HepG2 (cell line): Measurements from ENCODE around the gene ADAM19. TPM values are rescaled to one million over a fixed set of nuclear protein-coding genes. Genes with fewer than 3 reads are reported as not detected.
A peak's percentile ranks its signal among the peaks of the same experiment; 100 is the strongest.

Source experiments
- ATAC-seq: fragments of 200-7000 bp; cut with Tn5 transposase; 3 replicates; pipeline ENCODE4 v1.9.1; 2020; ENCODE audit warnings: mild to moderate bottlenecking, moderate library complexity
- BruUV-seq: library from RNA; stranded (reverse); fragments of 400-500 nt; replicated peaks from 2 replicates; lab custom pipeline; 2021; lab: Mats Ljungman, UMichigan
- CTCF ChIA-PET: fragments of 300-600 bp; formaldehyde crosslinking; extraction: SDS; loops from one replicate; lab custom pipeline; 2021; ENCODE audit warnings: low total read pairs, inconsistent platforms, low intra/inter-chr PET ratio; lab: Yijun Ruan, JAX
- POLR2A ChIA-PET: fragments of 350-600 bp; sonication (Branson Sonifier 250); formaldehyde crosslinking; loops from one replicate; lab custom pipeline; 2020; ENCODE audit warnings: antibody characterized with exemption, inconsistent platforms; lab: Yijun Ruan, JAX
- DNase-seq: peaks from one replicate; pipeline ENCODE4 v3.0.0-alpha.2; 2015; ENCODE audit warnings: low spot score
- FAIRE-seq: peaks from 3 replicates; lab custom pipeline; 2011; peaks lifted over from hg19 to GRCh38; lab: Jason Lieb, UNC
- H2AFZ ChIP-seq: one replicate; pipeline ENCODE4 v1.6.1; 2011; ENCODE audit warnings: low read length, inconsistent platforms
- H3K27ac ChIP-seq: fragments of 300-600 bp; 3 replicates; pipeline ENCODE4 v1.8.0; 2011; ENCODE audit warnings: mixed run types, mild to moderate bottlenecking, mixed read lengths, low read length, inconsistent platforms; ENCODE audit not compliant: insufficient read depth; ENCODE audit errors: extremely low read length
- H3K27me3 ChIP-seq, 2 experiments: fragments of 200-600 bp in 1 of 2; 2 replicates in 1 of 2; 3 replicates in 1 of 2; pipeline versions ENCODE4 v1.6.0 to v1.8.0; 2011; ENCODE audit warnings: low read length in 2 of 2, mild to moderate bottlenecking in 2 of 2, moderate library complexity in 2 of 2, inconsistent platforms in 1 of 2; ENCODE audit not compliant: insufficient read depth in 2 of 2, control insufficient read depth in 1 of 2
- H3K36me3 ChIP-seq, 2 experiments: fragments of 200-600 bp in 1 of 2; replicated peaks in 1 of 2; 2 replicates in 1 of 2; 3 replicates in 1 of 2; pipeline versions ENCODE4 v1.5.1 to v1.8.0; 2011; ENCODE audit warnings: low read length in 2 of 2, inconsistent platforms in 1 of 2; ENCODE audit not compliant: insufficient read depth in 2 of 2, control insufficient read depth in 1 of 2
- H3K4me1 ChIP-seq: 2 replicates; pipeline ENCODE4 v1.5.1; 2012; ENCODE audit warnings: low read length, inconsistent platforms; ENCODE audit not compliant: insufficient read depth
- H3K4me2 ChIP-seq: 2 replicates; pipeline ENCODE4 v1.6.0; 2011; ENCODE audit warnings: low read depth, low read length, inconsistent platforms
- H3K4me3 ChIP-seq, 3 experiments: fragments of 200-600 bp in 1 of 3; sonication (generic), shearing (Covaris generic) in 1 of 3; replicated peaks in 1 of 3; 2 replicates each; pipeline ENCODE4 v1.5.1; 2011 to 2016; ENCODE audit warnings: low read length in 3 of 3, inconsistent platforms in 2 of 3, low read depth in 2 of 3, mild to moderate bottlenecking in 2 of 3, control low read depth in 1 of 3, mixed read lengths in 1 of 3; ENCODE audit not compliant: insufficient read depth in 1 of 3
- H3K79me2 ChIP-seq: one replicate; pipeline ENCODE4 v1.6.1; 2011; ENCODE audit warnings: low read length, inconsistent platforms; ENCODE audit not compliant: insufficient read depth
- H3K9ac ChIP-seq: 2 replicates; pipeline ENCODE4 v1.6.0; 2011; ENCODE audit warnings: mild to moderate bottlenecking, low read depth, low read length, inconsistent platforms; ENCODE audit not compliant: insufficient read depth
- H3K9me3 ChIP-seq: 2 replicates; pipeline ENCODE4 v1.5.1; 2012; ENCODE audit warnings: mild to moderate bottlenecking, low read length
- H4K20me1 ChIP-seq: 2 replicates; pipeline ENCODE4 v1.6.0; 2011; ENCODE audit warnings: inconsistent platforms, mild to moderate bottlenecking, low read length, moderate library complexity; ENCODE audit not compliant: insufficient read depth
- GTF2F1 ChIP-seq: fragments of 150-350 bp; IDR thresholded peaks from 2 replicates; pipeline ENCODE4 v1.6.1; 2014; ENCODE audit warnings: low read length
- GTF3A ChIP-seq: sonication (generic); formaldehyde crosslinking; conservative IDR thresholded peaks from 2 replicates; pipeline ENCODE4 v1.4.0; 2020; ENCODE audit warnings: mild to moderate bottlenecking, missing genetic modification reagents
- HNF1B ChIP-seq: sonication (generic); formaldehyde crosslinking; IDR thresholded peaks from 2 replicates; pipeline ENCODE4 v1.5.1; 2020; ENCODE audit warnings: mild to moderate bottlenecking, moderate library complexity, missing genetic modification reagents
- NFYB ChIP-seq: sonication (generic); formaldehyde crosslinking; IDR thresholded peaks from 2 replicates; pipeline ENCODE4 v1.4.0; 2020; ENCODE audit warnings: missing genetic modification reagents
- REPIN1 ChIP-seq: sonication (generic); formaldehyde crosslinking; IDR thresholded peaks from 2 replicates; pipeline ENCODE4 v1.8.0; 2022; ENCODE audit warnings: missing genetic modification reagents, low read depth, mild to moderate bottlenecking, borderline replicate concordance
- SIX1 ChIP-seq: sonication (generic); formaldehyde crosslinking; IDR thresholded peaks from 2 replicates; pipeline ENCODE4 v1.4.0; 2020; ENCODE audit warnings: missing genetic modification reagents, borderline replicate concordance
- SMC3 ChIP-seq: IDR thresholded peaks from 2 replicates; pipeline ENCODE4 v1.6.1; 2011; ENCODE audit warnings: low read length, improper control_type of control experiment
- ZBTB21 ChIP-seq: sonication (generic); formaldehyde crosslinking; IDR thresholded peaks from 2 replicates; pipeline ENCODE4 v1.4.0; 2020; ENCODE audit warnings: missing genetic modification reagents
- ZFP36L1 ChIP-seq: sonication (generic); formaldehyde crosslinking; IDR thresholded peaks from 2 replicates; pipeline ENCODE4 v1.8.0; 2022; ENCODE audit warnings: mild to moderate bottlenecking, missing genetic modification reagents, moderate library complexity
- ZMYM2 ChIP-seq: sonication (generic); formaldehyde crosslinking; IDR thresholded peaks from 2 replicates; pipeline ENCODE4 v1.8.0; 2022; ENCODE audit warnings: mild to moderate bottlenecking, missing genetic modification reagents
- ZNF337 ChIP-seq: sonication (generic); formaldehyde crosslinking; IDR thresholded peaks from 2 replicates; pipeline ENCODE4 v1.5.1; 2020; ENCODE audit warnings: missing genetic modification reagents, low read depth, mild to moderate bottlenecking, borderline replicate concordance
- ZNF562 ChIP-seq: sonication (generic); formaldehyde crosslinking; IDR thresholded peaks from 2 replicates; pipeline ENCODE4 v1.8.0; 2022; ENCODE audit warnings: missing genetic modification reagents, borderline replicate concordance
- ZNF629 ChIP-seq: sonication (generic); formaldehyde crosslinking; conservative IDR thresholded peaks from 2 replicates; pipeline ENCODE4 v1.5.0; 2020; ENCODE audit warnings: missing genetic modification reagents
- ZNF724P ChIP-seq: sonication (generic); formaldehyde crosslinking; IDR thresholded peaks from 2 replicates; pipeline ENCODE4 v1.8.0; 2022; ENCODE audit warnings: missing genetic modification reagents, borderline replicate concordance
- ZNF878 ChIP-seq: sonication (generic); formaldehyde crosslinking; IDR thresholded peaks from 2 replicates; pipeline ENCODE4 v1.8.1; 2023; ENCODE audit warnings: mild to moderate bottlenecking, missing genetic modification reagents, moderate library complexity
- WGBS: methylation state at CpG from one replicate; pipeline ENCODE4 v1.1.6; 2017; ENCODE audit warnings: low lambda C conversion rate; 5-methylcytosine and 5-hydroxymethylcytosine counted together
- in situ Hi-C: cut with HindIII; loops from 2 replicates; pipeline ENCODE4 v1.10.0; 2017; ENCODE audit warnings: low pct_unique_long_range_greater_than_20kb; ENCODE audit not compliant: extremely low pct_ligation_motif_present
- intact Hi-C: fragments of 100-400 bp; cut with micrococcal nuclease; formaldehyde crosslinking; loops from one replicate; pipeline ENCODE4 v1.10.0; 2022; ENCODE audit not compliant: unreplicated experiment
- polyA plus RNA-seq, 8 experiments: library from polyadenylated mRNA; depleted of rRNA in 3 of 8; stranded (reverse) in 7 of 8; unstranded in 1 of 8; fragments of >200 nt; fragmentation: Illumina TruSeq in 4 of 8; extraction: Trizol in 4 of 8; gene quantifications; 2 replicates each; pipeline versions ENCODE4 v1.2.1 to v1.2.3, GENCODE V29; 2011 to 2016; ENCODE audit warnings: low read depth in 4 of 8, missing spikeins in 1 of 8, mixed read lengths in 1 of 8; ENCODE audit not compliant: insufficient read depth in 1 of 8
- total RNA-seq, 5 experiments: library from RNA; depleted of rRNA; stranded (reverse); fragments of >200 nt; fragmentation: Illumina TruSeq; extraction: Trizol; gene quantifications; 2 replicates each; pipeline ENCODE4 v1.2.3, GENCODE V29; 2016; ENCODE audit warnings: low read depth in 1 of 5
- TF ChIP-seq, protein P1 (sequence below): sonication (generic); formaldehyde crosslinking; IDR thresholded peaks from 2 replicates; pipeline ENCODE4 v1.9.0; 2021; ENCODE audit warnings: missing genetic modification reagents, mild to moderate bottlenecking, borderline replicate concordance

ADAM19 gene
- total and polyA plus RNA-seq, 2 of the 13 experiments (the other 11 are each of a cell fraction or from before 2014, with no cell fraction given): 0.38 to 0.74 TPM

DNA sequence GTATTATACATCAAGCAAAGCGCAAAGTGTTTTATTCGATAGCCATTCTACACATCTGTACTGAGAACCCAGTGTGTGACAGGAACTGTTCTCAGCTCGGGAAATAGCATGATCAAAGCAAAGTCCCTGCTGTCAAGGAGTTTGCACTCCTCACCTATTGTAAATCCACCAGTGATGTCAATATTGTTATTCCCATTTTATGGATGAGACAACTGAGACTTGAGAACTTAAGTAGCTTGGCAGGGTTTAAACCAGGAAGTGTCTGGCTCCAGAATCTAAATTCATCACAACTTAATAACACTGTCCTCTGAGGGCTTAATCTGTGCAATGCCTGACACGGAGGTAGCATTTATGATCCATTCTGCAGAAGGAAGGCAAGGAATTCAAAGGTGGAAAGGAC, 50.7 kb downstream of the ADAM19 start:
- no peaks in the 10 kb centered on the region for H4K20me1 ChIP-seq
- FAIRE-seq (no peak), DNase-seq (no peak), ATAC-seq (no peak)
- no peak overlapping the region for H3K4me3 ChIP-seq
- TF ChIP-seq ZNF629 (CRISPR knock-in tag): peak; percentile 60; the same call in 1 of the 2 replicates
- no peak for TF ChIP-seq ZMYM2 (CRISPR knock-in tag)
- H3K9me3 ChIP-seq: no peaks in the 10 kb centered on the region
- CTCF ChIA-PET: no interaction called here
- H3K9ac ChIP-seq: no peak overlapping the region
- intact Hi-C loops: no loop called here
- in situ Hi-C loops: no loop called here
- no peaks in the 10 kb centered on the region for H3K79me2 ChIP-seq
- POLR2A ChIA-PET: no interaction called here
- H3K4me2 ChIP-seq: no peak overlapping the region
- H2AFZ ChIP-seq: no peak overlapping the region
- H3K36me3 ChIP-seq: no peaks in the 10 kb centered on the region
- WGBS: 68% methylated on average over 4 of the region's 4 CpGs
- no peaks in the 10 kb centered on the region for H3K4me1 ChIP-seq
- H3K27ac ChIP-seq: no peak overlapping the region
- no TSS peak for BruUV-seq
- H3K27me3 ChIP-seq: no peaks in the 10 kb centered on the region

- CTCF ChIA-PET: no interaction called here
- no peaks in the 10 kb centered on the region for H4K20me1 ChIP-seq
- H3K4me2 ChIP-seq: no peak overlapping the region
- H3K9me3 ChIP-seq: no peaks in the 10 kb centered on the region
- no peaks in the 10 kb centered on the region for H3K4me1 ChIP-seq
- H3K9ac ChIP-seq: no peak overlapping the region
- BruUV-seq: no TSS peak
- H2AFZ ChIP-seq: no peak overlapping the region
- no peak overlapping the region for H3K4me3 ChIP-seq
- intact Hi-C loops (no loop called here), in situ Hi-C loops (no loop called here)
- DNase-seq (no peak), FAIRE-seq (no peak), ATAC-seq (no peak)
- no peaks in the 10 kb centered on the region for H3K36me3 ChIP-seq
- POLR2A ChIA-PET: no interaction called here
- no peaks in the 10 kb centered on the region for H3K79me2 ChIP-seq
- no peaks in the 10 kb centered on the region for H3K27me3 ChIP-seq
- H3K27ac ChIP-seq: no peak overlapping the region
- 28% methylated on average over 4 of the region's 4 CpGs for WGBS
- TF ChIP-seq ZFP36L1 (no peak), GTF3A (CRISPR knock-in tag) (no peak), ZNF724P (no peak), NFYB (no peak), SMC3 (no peak), ZNF562 (no peak), SIX1 (CRISPR knock-in tag) (no peak), ZNF337 (CRISPR knock-in tag) (no peak), ZBTB21 (CRISPR knock-in tag) (no peak), GTF2F1 (no peak), REPIN1 (CRISPR knock-in tag) (no peak), HNF1B (CRISPR knock-in tag) (no peak), ZNF878 (CRISPR knock-in tag) (no peak)
- TF ChIP-seq, protein P1, sequence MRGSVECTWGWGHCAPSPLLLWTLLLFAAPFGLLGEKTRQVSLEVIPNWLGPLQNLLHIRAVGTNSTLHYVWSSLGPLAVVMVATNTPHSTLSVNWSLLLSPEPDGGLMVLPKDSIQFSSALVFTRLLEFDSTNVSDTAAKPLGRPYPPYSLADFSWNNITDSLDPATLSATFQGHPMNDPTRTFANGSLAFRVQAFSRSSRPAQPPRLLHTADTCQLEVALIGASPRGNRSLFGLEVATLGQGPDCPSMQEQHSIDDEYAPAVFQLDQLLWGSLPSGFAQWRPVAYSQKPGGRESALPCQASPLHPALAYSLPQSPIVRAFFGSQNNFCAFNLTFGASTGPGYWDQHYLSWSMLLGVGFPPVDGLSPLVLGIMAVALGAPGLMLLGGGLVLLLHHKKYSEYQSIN (CRISPR knock-in tag): no peak
Measured at GRCh38 chr5:157523976-157524375, 51.6 kb downstream of the ADAM19 start.
